GM12878 (cell line): Measurements from ENCODE around the gene ZACN. TPM values are rescaled to one million over a fixed set of nuclear protein-coding genes. Genes with fewer than 3 reads are reported as not detected.

Experiments used
- ATAC-seq: fragments of 200-7000 bp; cut with Tn5 transposase; 3 replicates; pipeline ENCODE4 v1.9.1; 2020; ENCODE audit warnings: mild to moderate bottlenecking, moderate library complexity
- BruUV-seq: library from RNA; stranded (reverse); fragments of 400-500 nt; replicated peaks from 2 replicates; lab custom pipeline; 2021; lab: Mats Ljungman, UMichigan
- CTCF ChIA-PET: fragments of 300-600 bp; sonication (Branson Sonifier 250); formaldehyde crosslinking; extraction: SDS; loops from one replicate; lab custom pipeline; 2021; ENCODE audit warnings: inconsistent platforms; lab: Yijun Ruan, JAX
- POLR2A ChIA-PET: fragments of 350-600 bp; formaldehyde crosslinking; extraction: SDS; loops from one replicate; lab custom pipeline; 2021; ENCODE audit warnings: inconsistent platforms; lab: Charles Lee
- RAD21 ChIA-PET: fragments of 300-600 bp; sonication (Branson Sonifier 250); formaldehyde crosslinking; loops from one replicate; lab custom pipeline; 2023; ENCODE audit warnings: antibody characterized with exemption; ENCODE audit not compliant: unreplicated experiment; lab: Charles Lee
- SMC1A ChIA-PET: fragments of 300-600 bp; sonication (Branson Sonifier 250); formaldehyde crosslinking; loops from one replicate; lab custom pipeline; 2023; ENCODE audit not compliant: unreplicated experiment, uncharacterized antibody; lab: Charles Lee
- DNase-seq: peaks from one replicate; pipeline ENCODE4 v3.0.0-alpha.2; 2011; ENCODE audit warnings: low read depth, low spot score
- FAIRE-seq: peaks from 3 replicates; lab custom pipeline; 2011; peaks lifted over from hg19 to GRCh38; lab: Jason Lieb, UNC
- H2AFZ ChIP-seq: 2 replicates; pipeline ENCODE4 v1.6.0; 2011; ENCODE audit warnings: low read depth, low read length, control low read depth; ENCODE audit not compliant: control insufficient read depth
- H3K27ac ChIP-seq: 2 replicates; pipeline ENCODE4 v1.5.1; 2011; ENCODE audit warnings: control low read depth; ENCODE audit not compliant: control insufficient read depth, insufficient read depth
- H3K27me3 ChIP-seq, 2 experiments: replicated peaks in 1 of 2; 2 replicates each; pipeline versions ENCODE4 v1.6.0 to v1.6.1; 2011; ENCODE audit warnings: low read length in 1 of 2; ENCODE audit not compliant: control insufficient read depth in 2 of 2, insufficient read depth in 2 of 2
- H3K36me3 ChIP-seq, 2 experiments: 2 replicates each; pipeline ENCODE4 v1.5.1; 2011; ENCODE audit warnings: low read length in 1 of 2; ENCODE audit not compliant: control insufficient read depth in 2 of 2, insufficient read depth in 2 of 2
- H3K4me1 ChIP-seq: 2 replicates; pipeline ENCODE4 v1.6.1; 2011; ENCODE audit warnings: mild to moderate bottlenecking, low read length, moderate library complexity, mixed read lengths; ENCODE audit not compliant: control insufficient read depth, insufficient read depth
- H3K4me2 ChIP-seq: 2 replicates; pipeline ENCODE4 v1.6.0; 2011; ENCODE audit warnings: control low read depth; ENCODE audit not compliant: control insufficient read depth, insufficient read depth
- H3K4me3 ChIP-seq: fragments of 200-600 bp; sonication (generic); 2 replicates; pipeline ENCODE4 v1.5.1; 2016
- H3K79me2 ChIP-seq: 2 replicates; pipeline ENCODE4 v1.6.0; 2011; ENCODE audit warnings: low read length; ENCODE audit not compliant: control insufficient read depth, insufficient read depth
- H3K9ac ChIP-seq: 2 replicates; pipeline ENCODE4 v1.8.0; 2011; ENCODE audit warnings: low read length, control low read depth, mixed read lengths; ENCODE audit not compliant: control insufficient read depth, insufficient read depth
- H3K9me3 ChIP-seq: replicated peaks from 3 replicates; pipeline ENCODE4 v1.5.1; 2011; ENCODE audit warnings: mild to moderate bottlenecking, low read length; ENCODE audit not compliant: control insufficient read depth, insufficient read depth
- H4K20me1 ChIP-seq: 2 replicates; pipeline ENCODE4 v1.6.0; 2011; ENCODE audit not compliant: control insufficient read depth, insufficient read depth
- BACH1 ChIP-seq: fragments of 450-650 bp; IDR thresholded peaks from 2 replicates; pipeline ENCODE4 v1.6.1; 2017; ENCODE audit warnings: mild to moderate bottlenecking, borderline replicate concordance
- ESRRA ChIP-seq: IDR thresholded peaks from 2 replicates; pipeline ENCODE4 v1.6.1; 2012; ENCODE audit warnings: mild to moderate bottlenecking, low read length, improper control_type of control experiment
- KAT2A ChIP-seq: conservative IDR thresholded peaks from 2 replicates; pipeline ENCODE4 v1.6.1; 2011; ENCODE audit warnings: low read depth, low read length; ENCODE audit not compliant: control insufficient read depth
- MLLT1 ChIP-seq: fragments of 450-650 bp; IDR thresholded peaks from 2 replicates; pipeline ENCODE4 v1.6.1; 2016; ENCODE audit warnings: mild to moderate bottlenecking
- MTA3 ChIP-seq: IDR thresholded peaks from 2 replicates; pipeline ENCODE4 v1.6.1; 2012; ENCODE audit warnings: low read length, inconsistent platforms, borderline replicate concordance
- POLR2A ChIP-seq: IDR thresholded peaks from 2 replicates; pipeline ENCODE4 v1.6.1; 2011; ENCODE audit warnings: low read depth, mild to moderate bottlenecking, low read length
- RCOR1 ChIP-seq: conservative IDR thresholded peaks from 2 replicates; pipeline ENCODE4 v1.6.1; 2012; ENCODE audit warnings: low read depth, low read length, improper control_type of control experiment
- REST ChIP-seq: IDR thresholded peaks from 2 replicates; pipeline ENCODE4 v1.6.1; 2012; ENCODE audit warnings: mild to moderate bottlenecking, low read depth, low read length
- SMARCA5 ChIP-seq: fragments of 450-650 bp; IDR thresholded peaks from 2 replicates; pipeline ENCODE4 v1.6.1; 2017; ENCODE audit warnings: mild to moderate bottlenecking
- TCF12 ChIP-seq: IDR thresholded peaks from 2 replicates; pipeline ENCODE4 v1.6.1; 2011; ENCODE audit warnings: low read depth, mild to moderate bottlenecking, low read length
- WGBS: methylation state at CpG from one replicate; pipeline ENCODE4 v1.1.6; 2016; ENCODE audit warnings: low lambda C conversion rate; ENCODE audit not compliant: insufficient replicate concordance, insufficient coverage; ENCODE audit errors: missing lambda C conversion rate; 5-methylcytosine and 5-hydroxymethylcytosine counted together
- in situ Hi-C: fragments of 300-500 bp; cut with MboI; formaldehyde crosslinking; loops from 9 replicates; pipeline ENCODE4 v1.14.3; 2018; ENCODE audit warnings: mixed read lengths
- intact Hi-C: fragments of 100-400 bp; cut with micrococcal nuclease; formaldehyde crosslinking; loops from one replicate; pipeline ENCODE4 v1.14.2; 2022; ENCODE audit not compliant: unreplicated experiment
- polyA plus RNA-seq, 11 experiments: library from polyadenylated mRNA; depleted of rRNA in 4 of 11; unstranded in 6 of 11; stranded (reverse) in 5 of 11; fragments of >200 nt; fragmentation: Nextera tagmentation in 4 of 11; fragmentation: Illumina TruSeq in 1 of 11; extraction: Ambion mirVana in 4 of 11; extraction: Trizol in 1 of 11; gene quantifications; 1 replicate in 1 of 11; 2 replicates in 10 of 11; pipeline versions ENCODE4 v1.2.1 to v1.2.3, GENCODE V29; 2011 to 2016; ENCODE audit warnings: inconsistent platforms in 2 of 11, missing spikeins in 2 of 11, low read depth in 1 of 11
- total RNA-seq, 4 experiments: library from RNA; depleted of rRNA in 3 of 4; stranded (reverse); fragments of >200 nt in 3 of 4; fragmentation: Illumina TruSeq in 1 of 4; extraction: Trizol in 1 of 4; gene quantifications; 2 replicates each; pipeline versions ENCODE4 v1.2.1 to v1.2.3, GENCODE V29; 2013 to 2021
- TF ChIP-seq, protein P1 (sequence below): fragments of 450-650 bp; IDR thresholded peaks from 2 replicates; pipeline ENCODE4 v1.6.1; 2017; ENCODE audit warnings: mild to moderate bottlenecking, low read depth, inconsistent platforms; ENCODE audit not compliant: poor library complexity, severe bottlenecking
- TF ChIP-seq, protein P2 (sequence below): fragments of 450-650 bp; IDR thresholded peaks from 2 replicates; pipeline ENCODE4 v1.6.1; 2017; ENCODE audit warnings: low read depth, mild to moderate bottlenecking, moderate library complexity

Gene ZACN
- total and polyA plus RNA-seq, 10 of the 15 experiments (the other 5 are each of a cell fraction or from before 2014, with no cell fraction given): 0.06 to 11.3 (median 0.47) TPM; not detected in 2

DNA sequence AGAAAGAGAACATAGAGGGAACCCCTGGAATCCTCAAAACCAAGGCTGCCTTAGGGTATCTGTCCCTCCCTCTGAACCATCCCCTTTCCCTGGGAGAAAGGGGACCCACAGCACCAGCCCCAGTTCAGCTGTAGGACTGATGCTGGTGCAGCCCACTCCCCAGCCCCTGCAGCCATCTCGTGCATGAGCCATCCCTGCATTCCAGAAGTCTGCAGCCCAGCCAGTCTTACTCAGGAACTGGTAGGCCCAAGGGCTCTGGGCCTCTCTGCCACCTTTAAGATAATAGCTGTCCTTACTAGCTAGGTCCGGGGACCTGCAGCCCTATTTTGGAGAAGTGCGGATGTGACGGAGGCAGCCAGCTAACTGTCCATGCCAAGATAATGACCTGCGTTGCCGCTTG lies 45.8 kb upstream of the ZACN start (continued):
- no peak for TF ChIP-seq REST
- TF ChIP-seq, protein P1, sequence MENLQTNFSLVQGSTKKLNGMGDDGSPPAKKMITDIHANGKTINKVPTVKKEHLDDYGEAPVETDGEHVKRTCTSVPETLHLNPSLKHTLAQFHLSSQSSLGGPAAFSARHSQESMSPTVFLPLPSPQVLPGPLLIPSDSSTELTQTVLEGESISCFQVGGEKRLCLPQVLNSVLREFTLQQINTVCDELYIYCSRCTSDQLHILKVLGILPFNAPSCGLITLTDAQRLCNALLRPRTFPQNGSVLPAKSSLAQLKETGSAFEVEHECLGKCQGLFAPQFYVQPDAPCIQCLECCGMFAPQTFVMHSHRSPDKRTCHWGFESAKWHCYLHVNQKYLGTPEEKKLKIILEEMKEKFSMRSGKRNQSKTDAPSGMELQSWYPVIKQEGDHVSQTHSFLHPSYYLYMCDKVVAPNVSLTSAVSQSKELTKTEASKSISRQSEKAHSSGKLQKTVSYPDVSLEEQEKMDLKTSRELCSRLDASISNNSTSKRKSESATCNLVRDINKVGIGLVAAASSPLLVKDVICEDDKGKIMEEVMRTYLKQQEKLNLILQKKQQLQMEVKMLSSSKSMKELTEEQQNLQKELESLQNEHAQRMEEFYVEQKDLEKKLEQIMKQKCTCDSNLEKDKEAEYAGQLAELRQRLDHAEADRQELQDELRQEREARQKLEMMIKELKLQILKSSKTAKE: no peak

- no peak overlapping the region for H3K27ac ChIP-seq
- FAIRE-seq (no peak), DNase-seq (no peak), ATAC-seq (no peak)
- intact Hi-C loops (no loop called here), in situ Hi-C loops (no loop called here)
- ChIA-PET SMC1A (interaction anchor here (0.7 kb wide), 1 partner anchor 318 kb away, joined by 3 read pairs; no protein-coding TSS in a partner anchor), POLR2A (interaction anchor here (0.6 kb wide), 1 partner anchor 87 kb away, joined by 4 read pairs; no protein-coding TSS in a partner anchor), CTCF (interaction anchor here (0.9 to 1.2 kb wide), 2 partner anchors 21 to 245 kb away, joined by 3 to 4 read pairs; no protein-coding TSS in a partner anchor), RAD21 (interaction anchor here (1.4 kb wide), 1 partner anchor 17 kb away, joined by 3 read pairs; no protein-coding TSS in a partner anchor)
- peaks cover 3 to 11% of the 10 kb centered on the region in 2 experiments for H3K36me3 ChIP-seq
- WGBS: 83% methylated on average over 13 of the region's 13 CpGs
- H3K9me3 ChIP-seq: no peaks in the 10 kb centered on the region
- no peak overlapping the region for H3K9ac ChIP-seq
- H3K4me1 ChIP-seq: no peaks in the 10 kb centered on the region
- BruUV-seq: no TSS peak
- H3K79me2 ChIP-seq: no peaks in the 10 kb centered on the region
- no peak overlapping the region for H2AFZ ChIP-seq
- H3K4me3 ChIP-seq: no peak overlapping the region
- no peaks in the 10 kb centered on the region for H3K27me3 ChIP-seq
- no peaks in the 10 kb centered on the region for H4K20me1 ChIP-seq
- no peak overlapping the region for H3K4me2 ChIP-seq
- TF ChIP-seq SMARCA5 (no peak), MLLT1 (no peak), TCF12 (no peak), ESRRA (no peak), KAT2A (no peak), RCOR1 (no peak), BACH1 (no peak), POLR2A (no peak), MTA3 (no peak)
- TF ChIP-seq, protein P2, sequence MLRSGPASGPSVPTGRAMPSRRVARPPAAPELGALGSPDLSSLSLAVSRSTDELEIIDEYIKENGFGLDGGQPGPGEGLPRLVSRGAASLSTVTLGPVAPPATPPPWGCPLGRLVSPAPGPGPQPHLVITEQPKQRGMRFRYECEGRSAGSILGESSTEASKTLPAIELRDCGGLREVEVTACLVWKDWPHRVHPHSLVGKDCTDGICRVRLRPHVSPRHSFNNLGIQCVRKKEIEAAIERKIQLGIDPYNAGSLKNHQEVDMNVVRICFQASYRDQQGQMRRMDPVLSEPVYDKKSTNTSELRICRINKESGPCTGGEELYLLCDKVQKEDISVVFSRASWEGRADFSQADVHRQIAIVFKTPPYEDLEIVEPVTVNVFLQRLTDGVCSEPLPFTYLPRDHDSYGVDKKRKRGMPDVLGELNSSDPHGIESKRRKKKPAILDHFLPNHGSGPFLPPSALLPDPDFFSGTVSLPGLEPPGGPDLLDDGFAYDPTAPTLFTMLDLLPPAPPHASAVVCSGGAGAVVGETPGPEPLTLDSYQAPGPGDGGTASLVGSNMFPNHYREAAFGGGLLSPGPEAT: no peak
Observed at GRCh38 chr17:76034428-76035350, 44.3 kb upstream of the ZACN start.
